Measurements from ENCODE around the gene SIGLEC15. TPM values are rescaled to one million over a fixed set of nuclear protein-coding genes. Genes with fewer than 3 reads are reported as not detected.

Gene SIGLEC15
- total and polyA plus RNA-seq, 4 donors = 0.17 to 0.42 (median 0.29) TPM

DNA sequence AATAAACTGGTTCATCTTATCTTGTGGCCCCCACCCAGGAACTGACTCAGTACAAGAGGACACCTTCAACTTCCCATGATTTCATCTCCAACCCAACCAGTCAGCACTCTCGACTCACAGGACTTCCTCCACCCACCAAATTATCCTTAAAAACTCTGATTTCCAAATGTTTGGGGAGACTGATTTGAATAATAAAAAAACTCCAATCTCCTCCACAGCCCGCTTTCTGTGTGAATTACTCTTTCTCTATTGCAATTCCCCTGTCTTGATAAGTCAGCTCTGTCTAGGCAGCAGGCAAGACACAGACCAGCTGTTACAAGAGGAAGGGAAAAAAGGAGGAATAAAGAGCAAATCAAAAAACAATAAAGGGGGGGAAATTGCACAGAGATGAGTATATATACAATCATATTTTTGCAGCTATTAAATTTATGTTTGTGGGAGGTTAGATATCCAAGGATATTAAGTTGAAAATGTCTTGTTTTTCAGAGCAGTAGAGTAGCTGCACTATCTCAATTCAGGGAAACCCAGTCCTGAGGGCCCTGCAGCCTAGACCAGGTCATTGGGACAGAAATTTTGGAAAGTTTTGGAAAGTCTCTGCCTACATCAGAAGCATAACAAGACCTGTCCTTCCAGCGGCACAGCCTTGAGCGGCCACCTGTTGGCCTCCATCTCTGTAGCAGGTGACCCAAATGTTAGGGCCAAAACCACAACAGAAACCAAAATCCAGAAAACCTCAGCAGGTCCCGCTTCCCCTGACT is 32.8 kb upstream of the SIGLEC15 start:
- DNase-seq (ENCODE audit: low spot score) = no peak
- 92% methylated on average over 5 of the region's 5 CpGs for WGBS
- TF ChIP-seq HNF4G (IDR thresholded peaks at IDR 0.05) = no peak
- TF ChIP-seq SP1 (IDR thresholded peaks at IDR 0.05) = no peak
- TF ChIP-seq, protein P1, sequence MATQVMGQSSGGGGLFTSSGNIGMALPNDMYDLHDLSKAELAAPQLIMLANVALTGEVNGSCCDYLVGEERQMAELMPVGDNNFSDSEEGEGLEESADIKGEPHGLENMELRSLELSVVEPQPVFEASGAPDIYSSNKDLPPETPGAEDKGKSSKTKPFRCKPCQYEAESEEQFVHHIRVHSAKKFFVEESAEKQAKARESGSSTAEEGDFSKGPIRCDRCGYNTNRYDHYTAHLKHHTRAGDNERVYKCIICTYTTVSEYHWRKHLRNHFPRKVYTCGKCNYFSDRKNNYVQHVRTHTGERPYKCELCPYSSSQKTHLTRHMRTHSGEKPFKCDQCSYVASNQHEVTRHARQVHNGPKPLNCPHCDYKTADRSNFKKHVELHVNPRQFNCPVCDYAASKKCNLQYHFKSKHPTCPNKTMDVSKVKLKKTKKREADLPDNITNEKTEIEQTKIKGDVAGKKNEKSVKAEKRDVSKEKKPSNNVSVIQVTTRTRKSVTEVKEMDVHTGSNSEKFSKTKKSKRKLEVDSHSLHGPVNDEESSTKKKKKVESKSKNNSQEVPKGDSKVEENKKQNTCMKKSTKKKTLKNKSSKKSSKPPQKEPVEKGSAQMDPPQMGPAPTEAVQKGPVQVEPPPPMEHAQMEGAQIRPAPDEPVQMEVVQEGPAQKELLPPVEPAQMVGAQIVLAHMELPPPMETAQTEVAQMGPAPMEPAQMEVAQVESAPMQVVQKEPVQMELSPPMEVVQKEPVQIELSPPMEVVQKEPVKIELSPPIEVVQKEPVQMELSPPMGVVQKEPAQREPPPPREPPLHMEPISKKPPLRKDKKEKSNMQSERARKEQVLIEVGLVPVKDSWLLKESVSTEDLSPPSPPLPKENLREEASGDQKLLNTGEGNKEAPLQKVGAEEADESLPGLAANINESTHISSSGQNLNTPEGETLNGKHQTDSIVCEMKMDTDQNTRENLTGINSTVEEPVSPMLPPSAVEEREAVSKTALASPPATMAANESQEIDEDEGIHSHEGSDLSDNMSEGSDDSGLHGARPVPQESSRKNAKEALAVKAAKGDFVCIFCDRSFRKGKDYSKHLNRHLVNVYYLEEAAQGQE (IDR thresholded peaks at IDR 0.05) = no peak
- TF ChIP-seq, protein P2, sequence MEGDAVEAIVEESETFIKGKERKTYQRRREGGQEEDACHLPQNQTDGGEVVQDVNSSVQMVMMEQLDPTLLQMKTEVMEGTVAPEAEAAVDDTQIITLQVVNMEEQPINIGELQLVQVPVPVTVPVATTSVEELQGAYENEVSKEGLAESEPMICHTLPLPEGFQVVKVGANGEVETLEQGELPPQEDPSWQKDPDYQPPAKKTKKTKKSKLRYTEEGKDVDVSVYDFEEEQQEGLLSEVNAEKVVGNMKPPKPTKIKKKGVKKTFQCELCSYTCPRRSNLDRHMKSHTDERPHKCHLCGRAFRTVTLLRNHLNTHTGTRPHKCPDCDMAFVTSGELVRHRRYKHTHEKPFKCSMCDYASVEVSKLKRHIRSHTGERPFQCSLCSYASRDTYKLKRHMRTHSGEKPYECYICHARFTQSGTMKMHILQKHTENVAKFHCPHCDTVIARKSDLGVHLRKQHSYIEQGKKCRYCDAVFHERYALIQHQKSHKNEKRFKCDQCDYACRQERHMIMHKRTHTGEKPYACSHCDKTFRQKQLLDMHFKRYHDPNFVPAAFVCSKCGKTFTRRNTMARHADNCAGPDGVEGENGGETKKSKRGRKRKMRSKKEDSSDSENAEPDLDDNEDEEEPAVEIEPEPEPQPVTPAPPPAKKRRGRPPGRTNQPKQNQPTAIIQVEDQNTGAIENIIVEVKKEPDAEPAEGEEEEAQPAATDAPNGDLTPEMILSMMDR (IDR thresholded peaks at IDR 0.05; ENCODE audit: low read depth, low read length, missing input control) = no peak
- no peak for TF ChIP-seq FOXA2 (IDR thresholded peaks at IDR 0.05)
- no peak for TF ChIP-seq RAD21 (IDR thresholded peaks at IDR 0.05)
- TF ChIP-seq, protein P3, sequence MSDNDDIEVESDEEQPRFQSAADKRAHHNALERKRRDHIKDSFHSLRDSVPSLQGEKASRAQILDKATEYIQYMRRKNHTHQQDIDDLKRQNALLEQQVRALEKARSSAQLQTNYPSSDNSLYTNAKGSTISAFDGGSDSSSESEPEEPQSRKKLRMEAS (IDR thresholded peaks at IDR 0.05) = no peak
- TF ChIP-seq FOXA1 (IDR thresholded peaks at IDR 0.05) = no peak
- no peak for TF ChIP-seq NR2F2 (IDR thresholded peaks at IDR 0.05)
- no peak for TF ChIP-seq JUND (IDR thresholded peaks at IDR 0.05)
- no peak for TF ChIP-seq RXRA (IDR thresholded peaks at IDR 0.05)
- no peak for TF ChIP-seq TAF1 (conservative IDR thresholded peaks at IDR 0.05)
- TF ChIP-seq HNF4A (conservative IDR thresholded peaks at IDR 0.05) = no peak
- TF ChIP-seq EGR1 (IDR thresholded peaks at IDR 0.05; ENCODE audit: low read depth in 2 of 2) = no peak
- TF ChIP-seq, protein P4, sequence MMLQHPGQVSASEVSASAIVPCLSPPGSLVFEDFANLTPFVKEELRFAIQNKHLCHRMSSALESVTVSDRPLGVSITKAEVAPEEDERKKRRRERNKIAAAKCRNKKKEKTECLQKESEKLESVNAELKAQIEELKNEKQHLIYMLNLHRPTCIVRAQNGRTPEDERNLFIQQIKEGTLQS (IDR thresholded peaks at IDR 0.05) = no peak
- TF ChIP-seq, protein P5, sequence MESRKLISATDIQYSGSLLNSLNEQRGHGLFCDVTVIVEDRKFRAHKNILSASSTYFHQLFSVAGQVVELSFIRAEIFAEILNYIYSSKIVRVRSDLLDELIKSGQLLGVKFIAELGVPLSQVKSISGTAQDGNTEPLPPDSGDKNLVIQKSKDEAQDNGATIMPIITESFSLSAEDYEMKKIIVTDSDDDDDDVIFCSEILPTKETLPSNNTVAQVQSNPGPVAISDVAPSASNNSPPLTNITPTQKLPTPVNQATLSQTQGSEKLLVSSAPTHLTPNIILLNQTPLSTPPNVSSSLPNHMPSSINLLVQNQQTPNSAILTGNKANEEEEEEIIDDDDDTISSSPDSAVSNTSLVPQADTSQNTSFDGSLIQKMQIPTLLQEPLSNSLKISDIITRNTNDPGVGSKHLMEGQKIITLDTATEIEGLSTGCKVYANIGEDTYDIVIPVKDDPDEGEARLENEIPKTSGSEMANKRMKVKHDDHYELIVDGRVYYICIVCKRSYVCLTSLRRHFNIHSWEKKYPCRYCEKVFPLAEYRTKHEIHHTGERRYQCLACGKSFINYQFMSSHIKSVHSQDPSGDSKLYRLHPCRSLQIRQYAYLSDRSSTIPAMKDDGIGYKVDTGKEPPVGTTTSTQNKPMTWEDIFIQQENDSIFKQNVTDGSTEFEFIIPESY (IDR thresholded peaks at IDR 0.05) = no peak
- H3K9me3 ChIP-seq (ENCODE audit: control insufficient read depth in 4 of 4, low read length in 3 of 4) = no peaks in the 10 kb centered on the region
- H3K36me3 ChIP-seq (ENCODE audit: control insufficient read depth in 4 of 4, insufficient read depth in 3 of 4, low read depth in 1 of 4, low read length in 3 of 4) = no peaks in the 10 kb centered on the region
- no peak overlapping the region for H3K4me3 ChIP-seq (ENCODE audit: low read depth in 1 of 3, low read length in 3 of 3)
- H3K4me1 ChIP-seq (ENCODE audit: control insufficient read depth in 4 of 4, insufficient read depth in 4 of 4, low read length in 3 of 4) = no peaks in the 10 kb centered on the region
- H3K27me3 ChIP-seq (ENCODE audit: control insufficient read depth in 4 of 4, insufficient read depth in 4 of 4, low read length in 3 of 4) = no peaks in the 10 kb centered on the region
- H3K27ac ChIP-seq (ENCODE audit: low read depth in 1 of 2, low read length in 2 of 2) = no peak overlapping the region
- no peak overlapping the region for H3K9ac ChIP-seq (ENCODE audit: low read depth in 1 of 2, low read length in 2 of 2)

Measured in liver (tissue), 9 donors.